GM19455 (cell line): ENCODE results near the gene EXTL1.

Source experiments
- ATAC-seq: cut with Tn5 transposase; IDR thresholded peaks from one replicate; pipeline ENCODE4 v1.9.1; 2021; ENCODE audit not compliant: unreplicated experiment

EXTL1 gene

GRCh38 chr1:26038904-26039303 is 17.3 kb downstream of the EXTL1 start:
- ATAC-seq, result no peak

GRCh38 chr1:26041401-26041800 is 19.8 kb downstream of the EXTL1 start:
- ATAC-seq, result no peak

GRCh38 chr1:26041978-26042377 is 20.4 kb downstream of the EXTL1 start:
- no peak for ATAC-seq

- ATAC-seq, result no peak
Observed at GRCh38 chr1:26043765-26044164, 22.2 kb downstream of the EXTL1 start.

- no peak for ATAC-seq
Observed at GRCh38 chr1:26044414-26044813, 22.8 kb downstream of the EXTL1 start.

GRCh38 chr1:26044971-26045721 is 23.6 kb downstream of the EXTL1 start:
- no peak for ATAC-seq

- ATAC-seq, result no peak
Observed at GRCh38 chr1:26045722-26046245, 24.2 kb downstream of the EXTL1 start, which contains the start of gene SLC30A2. SLC30A2 (minus strand) TSS chr1:26046118; CDS start chr1:26045896, 222 bp downstream.

GRCh38 chr1:26046246-26047095 is 24.9 kb downstream of the EXTL1 start:
- ATAC-seq, result no peak

GRCh38 chr1:26047278-26047874 is 25.8 kb downstream of the EXTL1 start:
- ATAC-seq, result no peak

GRCh38 chr1:26049531-26050247 is 28.1 kb downstream of the EXTL1 start:
- no peak for ATAC-seq

- ATAC-seq, result no peak
Observed at GRCh38 chr1:26050248-26050640, 28.7 kb downstream of the EXTL1 start.

- ATAC-seq, result no peak
Observed at GRCh38 chr1:26053718-26054560, 32.4 kb downstream of the EXTL1 start.

- ATAC-seq, result no peak
Observed at GRCh38 chr1:26055041-26055440, 33.5 kb downstream of the EXTL1 start.

GRCh38 chr1:26057189-26057588 is 35.6 kb downstream of the EXTL1 start:
- ATAC-seq, result no peak

- ATAC-seq, result no peak
Observed at GRCh38 chr1:26058052-26058595, 36.5 kb downstream of the EXTL1 start.

- no peak for ATAC-seq
Observed at GRCh38 chr1:26059906-26060305, 38.3 kb downstream of the EXTL1 start.

- ATAC-seq, result no peak
Observed at GRCh38 chr1:26060832-26061574, 39.4 kb downstream of the EXTL1 start.

GRCh38 chr1:26064553-26064952 is 43.0 kb downstream of the EXTL1 start:
- ATAC-seq, result no peak

- ATAC-seq, result no peak
Observed at GRCh38 chr1:26066160-26066559, 44.6 kb downstream of the EXTL1 start.
